Ureter (tissue), 1 donor: ENCODE results near the gene ARHGEF3. TPM values are rescaled to one million over a fixed set of nuclear protein-coding genes. Genes with fewer than 3 reads are reported as not detected.
"Not testable (repeated sequence)": the region's sequence is repeated elsewhere in the genome, so short reads cannot be mapped to it uniquely, and the experiment has no call there.

ENCODE experiments used
- DNase-seq: peaks from one replicate; pipeline ENCODE4 v3.0.0-alpha.2; 2020; ENCODE audit warnings: low spot score
- total RNA-seq: library from RNA; stranded (reverse); gene quantifications from one replicate; pipeline ENCODE4 v1.2.4, GENCODE V29; 2023
- donor health status: DM: yes; HTN: yes; CAD: no.

ARHGEF3 gene
- total RNA-seq, 1 donor from 2014 or later = 50.0 TPM

DNA sequence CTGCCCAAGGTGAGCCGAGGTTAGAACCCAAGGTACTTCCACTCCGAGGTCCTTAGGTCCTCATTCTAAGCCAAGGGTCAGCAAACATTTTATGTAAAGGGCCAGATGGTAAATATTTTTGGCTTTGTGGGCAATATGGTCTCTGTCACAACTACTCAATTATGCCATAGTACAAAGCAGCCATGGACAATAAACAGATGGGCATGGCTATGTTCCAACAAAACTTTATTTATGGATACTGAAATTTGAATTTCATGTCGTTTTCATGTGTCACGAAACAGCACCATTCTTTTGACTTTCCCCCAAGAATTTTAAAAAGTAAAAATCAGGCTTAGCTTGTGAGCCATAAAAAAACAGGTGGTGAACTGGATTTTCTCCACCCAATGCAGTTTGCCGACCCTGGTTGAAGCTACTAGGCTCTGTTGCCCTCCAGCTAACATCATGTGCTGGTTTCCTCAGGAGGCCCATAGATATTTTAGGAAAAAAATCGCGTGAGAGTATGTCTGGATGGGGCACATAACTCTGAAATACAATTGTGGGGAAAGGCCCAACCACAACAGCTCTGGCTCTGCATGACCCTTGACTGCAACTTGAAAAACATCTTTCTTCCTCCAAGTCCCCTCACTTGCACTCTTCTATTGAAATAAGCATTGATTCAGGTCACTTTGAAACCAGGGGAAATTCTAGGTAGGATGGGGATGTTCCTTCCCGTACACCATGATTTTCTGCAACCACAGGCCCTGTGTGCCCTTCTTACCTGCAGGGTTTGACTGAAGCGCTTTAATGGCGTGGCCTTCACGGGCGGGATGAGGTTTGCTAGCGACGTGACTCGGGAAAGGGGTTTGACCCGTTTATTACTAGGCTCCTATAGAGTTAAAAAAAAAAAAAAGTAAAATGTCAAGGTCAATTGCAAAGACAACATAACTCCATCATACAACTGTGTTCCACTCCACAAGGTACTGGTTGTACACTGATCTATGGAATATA lies 28.5 kb downstream of the ARHGEF3 start:
- no peak for DNase-seq

DNA sequence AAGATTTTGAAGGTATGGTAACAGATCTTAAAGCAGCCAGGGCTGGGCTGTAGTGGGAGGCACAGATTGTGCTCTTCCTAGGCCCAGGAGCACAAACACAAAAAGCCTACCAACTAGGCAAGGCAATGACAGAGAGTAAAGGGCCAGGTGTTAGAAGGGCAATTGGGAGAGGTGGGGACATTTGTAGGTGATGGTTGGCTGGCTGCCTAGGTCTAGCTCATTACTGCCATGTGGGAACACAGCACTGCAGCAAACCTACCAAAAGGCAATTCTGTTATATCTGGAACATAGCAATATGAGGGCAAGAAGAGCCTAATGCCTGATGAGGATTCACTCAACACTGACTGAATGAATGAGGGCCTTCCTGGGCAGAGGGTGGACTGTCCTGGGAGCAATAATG lies 30.4 kb downstream of the ARHGEF3 start:
- DNase-seq = no peak

DNA sequence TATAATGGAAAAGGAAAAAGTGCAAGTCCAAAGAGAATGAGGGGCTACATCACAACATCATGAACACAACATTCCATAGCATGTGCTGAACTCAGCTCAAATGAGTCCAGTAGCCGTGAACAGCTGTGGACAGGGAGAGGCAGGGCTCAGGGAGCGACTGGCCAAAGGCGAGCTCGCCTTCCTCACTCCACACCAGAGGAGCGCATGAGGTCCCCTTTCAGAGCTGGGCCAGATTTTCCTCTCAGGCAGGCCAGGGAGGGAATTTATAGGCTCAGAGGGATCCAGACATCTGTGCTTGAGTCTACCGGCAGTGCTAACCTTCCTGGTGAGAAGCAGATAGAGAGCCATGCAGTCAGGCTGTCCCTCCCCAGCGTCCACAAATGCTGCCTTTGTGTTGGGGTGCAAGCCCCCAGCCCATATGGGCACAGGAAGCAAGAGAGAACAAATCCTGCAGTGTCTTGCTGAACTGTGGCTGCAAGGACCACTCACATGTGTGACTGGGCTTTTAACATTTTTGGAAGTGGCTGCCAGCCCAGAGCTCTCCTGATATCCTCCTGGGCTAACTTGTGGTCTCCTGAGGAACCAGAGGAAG lies 32.5 kb downstream of the ARHGEF3 start:
- DNase-seq = no peak

DNA sequence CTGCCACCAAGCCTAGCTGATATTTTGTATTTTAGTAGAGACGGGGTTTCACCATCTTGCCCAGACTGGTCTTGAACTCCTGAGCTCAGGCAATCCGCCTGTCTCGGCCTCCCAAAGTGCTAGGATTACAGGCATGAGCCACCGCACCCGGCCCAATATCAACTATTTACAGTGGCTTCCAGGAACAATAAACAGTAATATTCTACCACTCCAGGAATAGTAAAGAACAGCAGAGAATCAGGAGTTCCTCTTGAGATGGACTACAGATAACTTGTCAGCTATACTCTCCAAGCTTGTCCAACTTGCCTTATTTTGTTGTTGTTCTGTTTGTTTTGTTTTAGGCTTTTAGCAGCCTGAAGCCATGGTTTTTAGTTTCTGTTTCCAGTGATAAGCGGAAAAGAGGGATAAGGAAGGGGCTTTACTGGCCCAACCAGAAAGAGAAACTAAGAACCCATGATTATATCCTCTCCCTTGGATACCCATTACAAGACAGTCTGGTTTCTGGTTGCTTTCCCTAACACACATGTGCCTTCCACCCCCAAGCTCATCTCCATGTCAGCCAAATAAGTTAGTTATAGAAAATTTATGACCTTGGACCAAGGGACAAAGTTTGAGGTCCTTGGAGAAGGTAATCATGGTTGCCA lies 36.7 kb downstream of the ARHGEF3 start:
- DNase-seq = no peak

DNA sequence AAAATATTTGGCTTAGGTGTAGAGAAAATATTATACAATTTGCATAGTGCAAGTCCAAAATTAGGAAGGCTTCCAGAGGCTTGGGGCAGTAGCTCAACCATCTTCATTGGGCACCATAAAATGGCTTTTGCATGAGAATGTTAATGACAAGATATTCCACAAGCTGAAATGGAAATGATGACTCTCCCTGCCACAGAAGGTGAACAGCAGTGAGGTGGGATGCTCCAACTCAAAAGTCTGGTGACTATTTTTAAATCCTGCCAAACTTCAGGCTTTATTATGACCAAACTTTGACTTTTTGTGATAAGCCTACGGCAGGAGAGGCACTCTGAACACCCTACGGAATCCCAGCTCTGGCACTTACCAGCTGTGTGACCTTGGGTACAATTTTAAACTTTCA lies 37.6 kb downstream of the ARHGEF3 start:
- no peak for DNase-seq

DNA sequence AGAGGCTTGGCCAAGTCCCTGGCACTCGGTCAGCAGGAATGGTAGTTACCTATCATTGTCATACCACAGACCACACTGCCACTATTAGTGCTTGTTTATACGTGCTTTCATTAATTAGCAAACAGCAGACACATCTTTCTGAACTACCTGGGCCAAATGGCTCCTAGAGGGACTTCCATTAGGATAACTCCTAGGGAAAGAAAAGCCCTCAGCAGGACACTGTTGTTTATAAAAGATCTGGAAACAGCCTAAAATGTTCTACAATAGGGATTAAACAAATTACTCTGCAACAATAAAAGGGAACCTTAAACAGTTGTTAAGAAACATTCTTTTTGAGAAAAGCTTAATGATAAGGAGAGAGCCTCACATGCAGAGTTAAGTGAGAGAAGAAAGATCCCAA lies 38.5 kb downstream of the ARHGEF3 start:
- no peak for DNase-seq

DNA sequence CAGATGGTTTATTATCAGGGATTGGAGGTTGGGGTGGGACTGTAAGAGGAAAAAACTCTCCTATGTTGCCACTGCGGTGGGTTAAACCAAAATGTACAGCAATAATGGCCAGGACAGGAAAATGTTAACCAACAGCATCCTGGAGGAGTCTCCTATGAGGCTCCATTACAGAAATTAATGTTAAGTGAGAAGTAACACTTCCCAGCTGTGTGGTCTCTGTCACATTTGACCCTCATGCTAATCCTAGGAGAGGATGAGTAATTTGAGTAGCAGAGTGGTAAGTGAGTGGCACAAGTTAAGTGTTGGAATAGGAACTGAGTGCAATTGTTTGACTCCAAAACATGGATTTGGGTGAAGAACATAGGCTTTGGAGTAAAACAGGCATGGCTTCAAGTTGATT lies 39.0 kb downstream of the ARHGEF3 start:
- DNase-seq = no peak

DNA sequence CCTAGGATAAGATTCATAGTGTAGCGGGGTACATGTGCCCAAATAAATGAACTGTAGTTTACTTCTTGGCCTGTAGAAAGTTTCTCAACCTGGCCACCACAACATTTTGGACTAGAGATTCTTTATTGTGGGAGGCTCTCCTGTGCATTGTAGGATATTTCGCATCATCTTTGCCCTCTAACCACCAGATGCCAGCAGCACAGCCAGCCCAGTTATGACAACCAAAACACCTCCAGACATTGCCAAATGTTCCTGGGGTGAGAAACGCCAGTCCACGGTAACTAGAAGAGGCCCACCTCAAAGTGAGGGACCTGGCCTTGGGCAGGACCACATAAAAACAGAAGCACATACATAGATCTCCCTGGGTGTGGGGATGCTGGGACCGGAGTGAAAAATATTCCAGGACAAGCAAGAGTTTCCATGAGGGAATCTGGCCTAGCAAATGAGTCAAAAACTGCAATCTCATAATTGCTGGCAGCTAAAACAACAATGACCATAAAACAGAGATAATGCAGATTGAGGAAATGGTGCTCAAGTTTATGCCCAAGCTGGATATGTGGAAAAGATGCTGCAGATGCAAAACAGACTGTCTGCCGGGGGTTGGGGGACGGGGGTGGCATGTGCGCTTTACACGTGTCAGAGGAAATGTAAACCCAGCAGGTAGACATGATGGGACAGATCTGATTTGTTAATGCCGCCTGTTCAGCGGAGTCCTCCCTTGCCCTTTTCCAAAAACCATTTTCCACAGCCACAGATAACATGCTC lies 39.7 kb downstream of the ARHGEF3 start:
- DNase-seq = no peak

DNA sequence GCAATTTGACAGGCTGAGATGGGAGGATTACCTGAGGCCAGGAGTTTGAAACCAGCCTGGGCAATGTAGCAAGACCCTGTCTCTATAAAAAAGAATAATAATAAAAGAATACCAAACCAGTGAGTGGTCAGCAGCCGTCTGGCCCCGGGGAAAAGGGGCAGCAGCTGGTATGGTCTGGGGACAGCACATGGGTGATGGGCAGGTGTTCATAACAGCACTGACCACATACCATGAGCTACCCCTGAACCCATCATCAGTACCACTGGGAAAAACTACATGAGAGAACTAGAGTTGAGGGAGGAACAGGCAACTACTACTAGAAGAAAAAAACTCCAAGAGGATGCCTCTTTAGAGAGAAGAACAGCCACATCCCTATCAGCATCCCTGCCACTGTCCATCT lies 40.7 kb downstream of the ARHGEF3 start:
- no peak for DNase-seq

DNA sequence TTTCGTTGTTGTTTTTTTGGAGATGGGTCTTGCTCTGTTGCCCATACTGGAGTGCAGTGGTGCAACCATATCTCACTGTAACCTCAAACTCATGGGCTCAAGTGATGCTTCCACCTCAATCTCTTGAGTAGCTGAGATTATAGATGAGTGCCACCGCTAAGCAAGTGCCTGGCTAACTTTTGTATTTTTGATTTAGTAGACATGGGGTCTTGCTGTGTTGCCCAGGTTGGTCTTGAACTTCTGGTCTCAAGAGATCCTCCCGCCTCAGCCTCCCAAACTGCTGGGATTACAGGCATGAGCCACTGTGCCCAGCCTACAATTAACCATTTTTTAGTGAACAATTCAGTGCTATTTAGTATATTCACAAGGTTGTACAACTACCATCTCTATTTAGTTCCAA lies 42.2 kb downstream of the ARHGEF3 start:
- no peak for DNase-seq

DNA sequence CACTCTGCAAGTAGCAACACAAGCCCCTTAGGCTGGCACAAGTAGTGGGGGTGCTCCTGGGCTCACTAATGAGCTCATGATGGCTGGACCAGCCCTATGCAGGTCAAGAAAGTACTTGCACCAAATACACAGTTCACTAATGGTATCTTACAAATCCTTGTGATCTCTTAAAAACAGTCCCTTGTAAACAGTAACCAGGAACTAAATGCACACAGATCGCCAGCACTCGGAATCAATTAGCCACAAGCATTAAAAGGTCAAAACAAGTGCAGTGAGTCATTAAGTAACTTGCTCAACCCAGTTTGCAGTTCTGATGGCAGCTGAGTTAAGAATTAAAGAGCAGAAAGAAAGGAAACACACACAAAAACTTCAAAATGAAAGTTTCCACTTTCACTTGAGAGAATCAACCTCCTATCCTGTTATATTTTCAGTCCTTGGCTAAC lies 43.2 kb downstream of the ARHGEF3 start:
- peak; percentile 69 for DNase-seq

DNA sequence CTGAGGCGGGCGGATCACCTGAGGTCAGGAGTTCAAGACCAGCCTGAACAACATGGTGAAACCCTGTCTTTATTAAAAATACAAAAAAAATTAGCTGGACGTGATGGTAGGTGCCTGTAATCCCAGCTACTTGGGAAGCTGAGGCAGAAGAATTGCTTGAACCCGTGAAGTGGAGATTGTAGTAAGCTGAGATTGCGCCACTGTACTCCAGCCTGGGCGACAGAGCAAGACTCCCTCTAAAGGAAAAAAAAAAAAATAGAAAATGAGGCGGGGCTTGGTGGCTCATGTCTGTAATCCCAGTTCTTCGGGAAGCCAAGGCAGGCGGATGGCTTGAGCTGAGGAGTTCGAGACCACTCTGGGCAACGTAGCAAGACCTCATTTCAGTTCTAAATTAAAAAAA lies 43.7 kb downstream of the ARHGEF3 start:
- DNase-seq = not testable (repeated sequence)

DNA sequence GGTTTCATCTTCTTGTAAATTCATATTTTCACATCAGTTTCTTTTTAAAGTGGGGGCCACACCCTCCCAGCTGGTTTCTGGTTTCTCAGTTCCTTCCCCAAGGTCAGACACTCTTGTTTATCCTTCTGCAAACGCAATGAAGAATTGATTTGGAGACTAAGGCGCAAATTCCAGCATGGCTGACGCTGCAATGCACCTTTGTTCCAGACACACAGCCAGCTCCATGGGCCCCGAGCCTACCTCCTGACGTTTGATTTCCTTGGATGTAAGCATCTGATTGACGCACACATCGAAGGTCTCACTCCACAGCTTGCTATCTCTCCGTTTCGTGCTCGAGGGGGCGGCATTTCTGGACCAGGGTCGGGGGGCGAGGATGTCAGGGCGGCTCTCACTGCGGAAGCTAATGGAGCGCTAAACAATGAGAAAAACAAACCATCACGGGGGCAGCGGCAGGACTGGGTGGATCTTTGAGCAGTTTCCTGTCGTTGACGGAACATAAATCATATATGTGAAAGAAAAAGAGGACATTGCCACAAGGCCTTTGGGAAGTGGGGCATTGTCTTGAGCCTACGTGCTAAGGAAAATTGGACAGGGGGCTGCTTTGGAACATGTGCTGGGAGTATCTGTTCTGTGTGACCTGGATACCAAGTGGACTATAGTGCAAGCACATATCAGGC lies 46.9 kb downstream of the ARHGEF3 start:
- no peak for DNase-seq

DNA sequence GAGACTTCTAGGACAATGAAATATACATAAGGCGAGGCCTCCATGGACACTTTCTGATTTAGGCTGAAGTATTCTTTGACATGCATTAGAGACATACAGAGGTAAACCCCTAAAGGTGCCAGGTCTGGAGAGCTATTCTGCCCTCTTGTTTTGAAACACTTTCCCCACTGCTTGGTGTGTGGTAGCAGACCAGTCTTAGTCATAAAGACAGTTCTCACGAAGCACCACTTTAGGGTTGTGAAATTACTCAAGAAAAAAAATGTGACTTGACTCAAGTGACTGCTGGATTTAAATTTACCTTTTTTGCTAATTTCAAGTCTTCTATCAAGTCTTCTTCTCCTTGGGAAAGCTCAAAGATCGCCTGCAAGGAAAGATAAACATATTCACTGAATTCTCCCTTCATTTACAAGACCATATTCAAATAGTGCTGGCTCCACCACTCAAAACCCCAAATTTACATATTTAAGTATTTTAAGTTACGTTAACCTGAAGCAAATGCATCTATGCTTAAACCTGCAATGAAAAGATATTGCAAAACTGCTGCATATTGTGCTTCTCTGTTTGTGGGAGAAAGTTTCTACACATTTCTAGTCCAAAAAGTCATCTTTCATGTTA lies 48.4 kb downstream of the ARHGEF3 start:
- no peak for DNase-seq

DNA sequence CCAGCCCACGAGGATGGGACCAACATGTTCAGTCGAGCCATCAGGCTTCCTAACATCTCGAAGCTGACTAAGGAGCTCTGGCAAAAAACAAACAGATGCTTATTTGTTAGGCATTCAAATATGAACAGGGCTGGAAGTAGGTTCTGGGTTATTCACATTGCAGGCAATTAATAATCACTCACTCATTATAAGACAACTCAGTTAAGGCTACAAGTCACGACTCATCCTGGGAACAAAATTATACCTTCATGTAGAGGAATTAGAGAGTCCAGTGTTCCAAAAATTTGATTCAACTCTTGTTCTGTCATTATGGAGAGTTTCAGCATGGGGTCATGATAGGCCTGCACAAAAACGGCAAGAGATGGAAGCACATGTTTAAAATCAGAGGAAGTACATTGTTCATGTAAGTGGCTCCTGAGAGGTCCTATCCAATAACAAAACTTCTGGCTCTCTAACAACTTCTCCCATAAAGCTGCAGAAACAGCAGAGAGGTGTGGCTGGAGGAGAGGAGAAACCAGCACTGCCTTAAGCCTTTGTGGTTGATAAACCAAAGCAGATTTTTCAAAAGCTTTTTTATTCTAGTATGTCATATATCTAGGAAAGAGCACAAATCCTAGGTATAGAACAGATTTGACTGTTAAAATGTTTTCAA lies 50.6 kb downstream of the ARHGEF3 start:
- no peak for DNase-seq

DNA sequence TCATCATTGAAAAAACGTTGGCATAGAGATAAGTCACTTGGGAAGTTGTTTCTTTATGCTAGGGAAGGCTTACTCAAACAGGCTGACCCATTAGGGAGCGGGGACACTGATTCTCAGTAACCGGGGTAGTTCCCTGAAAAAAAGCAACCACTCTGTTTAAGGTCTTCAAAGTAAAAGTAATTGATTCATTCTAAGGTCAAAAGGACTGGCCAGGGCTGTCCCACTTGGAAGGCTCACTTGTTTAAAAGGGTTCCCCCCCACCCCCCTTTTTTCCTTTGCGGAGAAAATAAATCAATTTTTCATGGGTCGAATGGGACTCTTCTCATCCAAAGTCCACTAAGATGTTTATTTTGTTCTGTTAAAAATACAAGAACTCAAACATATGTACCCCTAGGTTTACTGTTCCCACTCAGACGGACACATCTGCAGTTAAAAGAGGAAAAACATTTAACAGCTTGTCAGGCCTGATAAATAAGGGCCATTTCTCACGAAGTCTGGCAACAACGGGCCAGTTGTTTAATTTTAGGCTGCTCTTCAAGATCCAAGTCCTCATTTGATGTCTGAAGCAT lies 53.0 kb downstream of the ARHGEF3 start:
- no peak for DNase-seq

DNA sequence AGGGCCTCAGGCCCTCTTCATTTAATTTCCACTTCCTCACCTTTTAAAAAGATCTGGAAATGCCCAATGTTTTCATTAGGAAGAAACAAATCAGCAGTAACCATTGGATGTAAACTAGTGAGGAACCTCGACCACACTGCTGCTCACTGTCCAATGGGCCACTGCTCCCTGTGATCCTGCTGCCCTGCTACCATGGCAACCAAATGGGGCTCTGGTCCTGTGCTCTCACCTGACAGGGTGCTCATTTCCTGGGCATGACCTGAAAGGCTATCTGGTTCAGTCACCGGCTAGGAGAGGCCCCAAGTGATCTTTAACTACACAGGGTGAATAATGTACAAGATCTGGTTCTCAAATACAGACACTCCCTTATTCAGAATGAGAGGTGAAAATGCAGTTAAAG lies 54.6 kb downstream of the ARHGEF3 start:
- no peak for DNase-seq

DNA sequence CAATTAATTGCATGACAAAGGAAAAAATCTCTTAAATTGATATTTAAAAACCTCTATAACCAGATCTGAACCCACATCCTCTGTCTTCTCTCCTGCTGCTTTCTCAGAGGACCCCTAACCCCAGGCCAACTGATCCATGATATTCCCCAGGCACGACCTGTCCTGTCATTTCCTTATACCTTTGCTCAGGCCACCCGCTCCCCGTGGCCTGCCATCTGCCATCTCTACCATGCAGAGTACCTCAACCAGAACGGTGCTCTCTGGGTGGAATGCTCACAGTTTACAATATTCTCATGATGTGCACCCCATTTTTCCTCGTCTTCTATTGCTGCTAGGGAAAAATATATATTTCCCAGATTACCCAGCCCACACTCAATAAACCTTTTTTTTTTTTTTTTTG lies 57.7 kb downstream of the ARHGEF3 start:
- no peak for DNase-seq

DNA sequence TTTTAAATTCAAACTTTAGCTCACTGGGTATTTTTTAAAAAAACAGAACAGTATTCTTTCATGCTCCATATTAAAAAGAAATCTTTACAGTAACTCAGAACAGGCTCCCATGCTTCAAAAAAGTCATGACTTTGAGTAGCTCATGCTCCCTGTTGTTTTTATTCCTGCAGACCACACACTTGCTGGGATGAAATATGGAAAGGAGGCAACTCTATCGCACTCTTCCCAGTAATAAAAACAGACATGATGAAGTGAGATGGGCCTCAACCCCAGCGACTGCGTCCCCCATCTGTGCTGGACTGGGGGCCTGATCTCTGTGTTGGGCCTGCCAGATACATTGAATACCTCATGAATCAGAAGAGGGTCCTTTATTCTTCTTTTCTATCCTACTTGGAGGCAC lies 58.9 kb downstream of the ARHGEF3 start:
- no peak for DNase-seq

DNA sequence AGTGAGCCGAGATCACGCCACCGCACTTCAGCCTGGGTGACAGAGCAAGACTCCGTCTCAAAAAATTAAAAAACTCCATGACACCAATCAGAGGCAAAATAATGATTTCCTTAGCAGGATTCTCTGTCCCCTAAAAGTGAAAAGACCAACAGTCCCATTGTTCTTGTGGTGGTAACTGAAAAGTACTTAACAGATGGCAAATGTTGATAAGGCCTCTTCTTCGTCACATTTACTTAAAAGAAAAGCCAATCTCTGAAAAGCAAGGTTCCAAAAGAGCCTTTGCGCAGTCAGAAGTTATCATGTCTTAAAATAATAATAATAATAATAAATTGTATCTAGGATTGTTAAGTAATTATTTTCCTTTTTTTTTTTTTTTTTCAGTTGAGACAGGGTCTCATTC lies 62.7 kb downstream of the ARHGEF3 start:
- no peak for DNase-seq
